ENCODE results near the gene SFTPA1. TPM values are rescaled to one million over a fixed set of nuclear protein-coding genes. Genes with fewer than 3 reads are reported as not detected.

SFTPA1 gene
- total and polyA plus RNA-seq, 9 of the 15 experiments (the other 6 are each of a cell fraction or from before 2014, with no cell fraction given) = 0.04 to 3.5 (median 0.08) TPM; not detected in 5

- Histone ChIP-seq H3K27me3 (ENCODE audit: control insufficient read depth in 2 of 2, insufficient read depth in 2 of 2, low read length in 2 of 2) (no peaks in the 10 kb centered on the region; a peak in 1 of 5 replicates), H3K9ac (ENCODE audit: insufficient read depth in 1 of 2, low read depth in 2 of 2, low read length in 2 of 2) (no peak overlapping the region), H3K9me3 (replicated peaks; ENCODE audit: control insufficient read depth, insufficient read depth, low read depth, low read length) (0 out of 2 replicates have a peak, but pooled peaks cover 4% of the 10 kb centered on the region), H3K27ac (ENCODE audit: extremely low read depth, low read depth, low read length) (no peak overlapping the region), H4K20me1 (replicated peaks; ENCODE audit: control insufficient read depth, insufficient read depth, low read length) (no peaks in the 10 kb centered on the region), H3K79me2 (ENCODE audit: control insufficient read depth, insufficient read depth, low read length) (no peaks in the 10 kb centered on the region), H3K4me1 (replicated peaks in 1 of 2; ENCODE audit: control insufficient read depth in 2 of 2, insufficient read depth in 2 of 2, low read length in 2 of 2) (no peaks in the 10 kb centered on the region), H3K4me3 (no peak overlapping the region), H3K4me2 (ENCODE audit: insufficient read depth, low read length) (no peak overlapping the region), H3K36me3 (ENCODE audit: control insufficient read depth, insufficient read depth, low read length) (no peaks in the 10 kb centered on the region), H3K9me1 (ENCODE audit: control insufficient read depth, insufficient read depth, low read length) (no peaks in the 10 kb centered on the region), H2AFZ (ENCODE audit: low read depth, low read length) (no peak overlapping the region)
- ATAC-seq (no peak), FAIRE-seq (no peak), DNase-seq (ENCODE audit: extremely low read depth in 1 of 4, low spot score in 3 of 4) (no peak)
- ChIA-PET POLR2A (interaction anchor here (0.7 kb wide), 1 partner anchor 1876 kb away, joined by 3 read pairs; no protein-coding TSS in a partner anchor), CTCF (ENCODE audit: low intra/inter-chr PET ratio) (no interaction called here)
- in situ Hi-C loops (cut with MboI) (no loop called here), intact Hi-C loops (cut with micrococcal nuclease) (no loop called here)
- BruUV-seq (replicated peaks) = no TSS peak
- 0% methylated on average over 1 of the region's 1 CpG for WGBS (ENCODE audit: insufficient coverage, low coverage, missing lambda C conversion rate)
- TF ChIP-seq NCOA4 (IDR thresholded peaks at IDR 0.05; ENCODE audit: partially characterized antibody) = no peak
- TF ChIP-seq EZH2 (IDR thresholded peaks at IDR 0.05; ENCODE audit: borderline replicate concordance, low read depth, low read length) = no peak
- TF ChIP-seq GTF2F1 (IDR thresholded peaks at IDR 0.05; ENCODE audit: low read depth, low read length) = no peak
- no peak for TF ChIP-seq RBM15 (IDR thresholded peaks at IDR 0.05; ENCODE audit: insufficient read depth, low read length)
- TF ChIP-seq PCBP2 (IDR thresholded peaks at IDR 0.05; ENCODE audit: low read depth, low read length, poor library complexity, severe bottlenecking) = no peak
- TF ChIP-seq CHD7 (IDR thresholded peaks at IDR 0.05; ENCODE audit: low read depth, low read length) = no peak
These were observed 17.4 kb upstream of the SFTPA1 start for GRCh38 chr10:79593377-79593776.

Measured in K562 (cell line).